HepG2 (cell line): ENCODE results near the gene SPAG7. TPM values are rescaled to one million over a fixed set of nuclear protein-coding genes. Genes with fewer than 3 reads are reported as not detected.

ENCODE experiments used
- CBFB ChIP-seq: sonication (generic); formaldehyde crosslinking; IDR thresholded peaks from 2 replicates; pipeline ENCODE4 v1.4.0; 2020; ENCODE audit warnings: missing genetic modification reagents
- FOXK1 ChIP-seq: sonication (generic); formaldehyde crosslinking; IDR thresholded peaks from 2 replicates; pipeline ENCODE4 v1.4.0; 2020; ENCODE audit warnings: low read depth, missing genetic modification reagents, borderline replicate concordance
- HDAC1 ChIP-seq: sonication (generic); formaldehyde crosslinking; IDR thresholded peaks from 2 replicates; pipeline ENCODE4 v1.5.1; 2020; ENCODE audit warnings: mild to moderate bottlenecking, missing genetic modification reagents
- KLF12 ChIP-seq: sonication (generic); formaldehyde crosslinking; IDR thresholded peaks from 2 replicates; pipeline ENCODE4 v1.4.0; 2020; ENCODE audit warnings: missing genetic modification reagents, borderline replicate concordance
- RFXAP ChIP-seq: sonication (generic); formaldehyde crosslinking; IDR thresholded peaks from 2 replicates; pipeline ENCODE4 v1.4.0; 2020; ENCODE audit warnings: missing genetic modification reagents, borderline replicate concordance
- SETDB1 ChIP-seq: sonication (generic); formaldehyde crosslinking; IDR thresholded peaks from 2 replicates; pipeline ENCODE4 v1.5.1; 2020; ENCODE audit warnings: missing genetic modification reagents, mild to moderate bottlenecking, borderline replicate concordance
- ZNF232 ChIP-seq: sonication (generic); formaldehyde crosslinking; IDR thresholded peaks from 2 replicates; pipeline ENCODE4 v1.4.0; 2020; ENCODE audit warnings: missing genetic modification reagents, borderline replicate concordance
- ZNF749 ChIP-seq: sonication (generic); formaldehyde crosslinking; IDR thresholded peaks from 2 replicates; pipeline ENCODE4 v1.8.0; 2022; ENCODE audit warnings: mild to moderate bottlenecking, missing genetic modification reagents, moderate library complexity, borderline replicate concordance
- polyA plus RNA-seq, 8 experiments: library from polyadenylated mRNA; depleted of rRNA in 3 of 8; stranded (reverse) in 7 of 8; unstranded in 1 of 8; fragments of >200 nt; fragmentation: Illumina TruSeq in 4 of 8; extraction: Trizol in 4 of 8; gene quantifications; 2 replicates each; pipeline versions ENCODE4 v1.2.1 to v1.2.3, GENCODE V29; 2011 to 2016; ENCODE audit warnings: low read depth in 4 of 8, missing spikeins in 1 of 8, mixed read lengths in 1 of 8; ENCODE audit not compliant: insufficient read depth in 1 of 8
- total RNA-seq, 5 experiments: library from RNA; depleted of rRNA; stranded (reverse); fragments of >200 nt; fragmentation: Illumina TruSeq; extraction: Trizol; gene quantifications; 2 replicates each; pipeline ENCODE4 v1.2.3, GENCODE V29; 2016; ENCODE audit warnings: low read depth in 1 of 5
- TF ChIP-seq, protein P1 (sequence below): sonication (generic); formaldehyde crosslinking; IDR thresholded peaks from 2 replicates; pipeline ENCODE4 v1.8.0; 2022; ENCODE audit warnings: mild to moderate bottlenecking, missing genetic modification reagents; ENCODE audit not compliant: insufficient replicate concordance
- TF ChIP-seq, protein P2 (sequence below): sonication (generic); formaldehyde crosslinking; IDR thresholded peaks from 2 replicates; pipeline ENCODE4 v1.4.0; 2020; ENCODE audit warnings: mild to moderate bottlenecking, missing genetic modification reagents
- TF ChIP-seq, protein P3 (sequence below): sonication (generic); formaldehyde crosslinking; IDR thresholded peaks from 2 replicates; pipeline ENCODE4 v1.5.0; 2020; ENCODE audit warnings: mild to moderate bottlenecking, missing genetic modification reagents
- TF ChIP-seq, protein P4 (sequence below): sonication (generic); formaldehyde crosslinking; IDR thresholded peaks from 2 replicates; pipeline ENCODE4 v1.5.0; 2020; ENCODE audit warnings: mild to moderate bottlenecking, missing genetic modification reagents
- TF ChIP-seq, protein P5 (sequence below): sonication (generic); formaldehyde crosslinking; IDR thresholded peaks from 2 replicates; pipeline ENCODE4 v1.8.0; 2022; ENCODE audit warnings: mild to moderate bottlenecking, missing genetic modification reagents
- TF ChIP-seq, protein P6 (sequence below), 2 experiments: sonication (generic) in 1 of 2; formaldehyde crosslinking in 1 of 2; IDR thresholded peaks; 2 replicates each; pipeline versions ENCODE4 v1.4.0 to v1.6.1; 2016 to 2020; ENCODE audit warnings: borderline replicate concordance in 1 of 2, low read depth in 1 of 2, mild to moderate bottlenecking in 1 of 2, missing genetic modification reagents in 1 of 2

SPAG7 gene
- total and polyA plus RNA-seq, 2 of the 13 experiments (the other 11 are each of a cell fraction or from before 2014, with no cell fraction given) = 51.0 to 59.0 TPM

DNA sequence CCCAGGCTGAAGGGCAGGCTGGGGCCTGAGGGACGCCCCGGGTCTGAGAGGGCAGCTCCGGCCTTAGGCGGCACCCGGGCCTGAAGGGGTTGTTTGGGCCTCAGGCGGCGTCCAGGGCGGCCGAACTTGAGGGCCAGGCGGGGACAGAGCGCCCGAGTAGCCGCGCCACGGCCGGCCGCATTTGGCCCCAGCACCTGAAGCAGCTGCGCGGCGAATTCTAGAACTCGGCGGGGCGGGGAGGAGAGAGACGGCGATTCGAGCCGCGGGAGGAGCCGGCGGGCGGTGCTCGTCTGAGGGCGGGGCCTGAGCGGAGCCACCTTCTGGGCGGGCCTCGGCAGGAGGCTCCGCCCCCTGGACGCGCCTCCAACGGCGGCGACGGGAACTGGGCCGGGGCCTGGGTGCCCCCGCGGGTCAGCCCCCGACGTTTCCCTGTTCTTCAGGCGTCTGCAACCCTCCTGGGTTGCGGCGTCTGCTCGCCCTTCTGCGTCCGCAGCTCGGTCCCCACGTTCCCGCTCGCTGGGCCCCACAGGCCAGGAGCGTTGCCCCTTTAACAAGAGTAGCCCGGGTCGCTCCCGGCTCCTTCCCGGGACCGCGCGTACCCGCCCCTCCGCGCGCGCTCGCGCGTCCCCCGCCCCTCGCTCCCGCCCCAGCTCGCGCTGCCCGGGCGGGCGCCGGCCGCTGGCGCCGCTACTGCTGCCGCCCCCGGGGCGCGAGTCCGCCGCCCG, 29.8 kb upstream of the SPAG7 start, which contains the start of the genes INCA1 and KIF1C (continued):
- TF ChIP-seq, protein P1, sequence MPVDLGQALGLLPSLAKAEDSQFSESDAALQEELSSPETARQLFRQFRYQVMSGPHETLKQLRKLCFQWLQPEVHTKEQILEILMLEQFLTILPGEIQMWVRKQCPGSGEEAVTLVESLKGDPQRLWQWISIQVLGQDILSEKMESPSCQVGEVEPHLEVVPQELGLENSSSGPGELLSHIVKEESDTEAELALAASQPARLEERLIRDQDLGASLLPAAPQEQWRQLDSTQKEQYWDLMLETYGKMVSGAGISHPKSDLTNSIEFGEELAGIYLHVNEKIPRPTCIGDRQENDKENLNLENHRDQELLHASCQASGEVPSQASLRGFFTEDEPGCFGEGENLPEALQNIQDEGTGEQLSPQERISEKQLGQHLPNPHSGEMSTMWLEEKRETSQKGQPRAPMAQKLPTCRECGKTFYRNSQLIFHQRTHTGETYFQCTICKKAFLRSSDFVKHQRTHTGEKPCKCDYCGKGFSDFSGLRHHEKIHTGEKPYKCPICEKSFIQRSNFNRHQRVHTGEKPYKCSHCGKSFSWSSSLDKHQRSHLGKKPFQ = peak; percentile 24
- TF ChIP-seq, protein P2, sequence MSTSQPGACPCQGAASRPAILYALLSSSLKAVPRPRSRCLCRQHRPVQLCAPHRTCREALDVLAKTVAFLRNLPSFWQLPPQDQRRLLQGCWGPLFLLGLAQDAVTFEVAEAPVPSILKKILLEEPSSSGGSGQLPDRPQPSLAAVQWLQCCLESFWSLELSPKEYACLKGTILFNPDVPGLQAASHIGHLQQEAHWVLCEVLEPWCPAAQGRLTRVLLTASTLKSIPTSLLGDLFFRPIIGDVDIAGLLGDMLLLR (CRISPR knock-in tag) = peak; percentile 43; the same call in 1 of the 2 replicates
- TF ChIP-seq KLF12 (CRISPR knock-in tag) (no peak; the same call in 1 of the 2 replicates), FOXK1 (CRISPR knock-in tag) (no peak), ZNF749 (CRISPR knock-in tag) (no peak), SETDB1 (no peak), HDAC1 (CRISPR knock-in tag) (peak; percentile 37; the same call in 1 of the 2 replicates), CBFB (no peak), RFXAP (CRISPR knock-in tag) (peak; percentile 70; the same call in 1 of the 2 replicates), ZNF232 (CRISPR knock-in tag) (no peak)
- TF ChIP-seq, protein P3, sequence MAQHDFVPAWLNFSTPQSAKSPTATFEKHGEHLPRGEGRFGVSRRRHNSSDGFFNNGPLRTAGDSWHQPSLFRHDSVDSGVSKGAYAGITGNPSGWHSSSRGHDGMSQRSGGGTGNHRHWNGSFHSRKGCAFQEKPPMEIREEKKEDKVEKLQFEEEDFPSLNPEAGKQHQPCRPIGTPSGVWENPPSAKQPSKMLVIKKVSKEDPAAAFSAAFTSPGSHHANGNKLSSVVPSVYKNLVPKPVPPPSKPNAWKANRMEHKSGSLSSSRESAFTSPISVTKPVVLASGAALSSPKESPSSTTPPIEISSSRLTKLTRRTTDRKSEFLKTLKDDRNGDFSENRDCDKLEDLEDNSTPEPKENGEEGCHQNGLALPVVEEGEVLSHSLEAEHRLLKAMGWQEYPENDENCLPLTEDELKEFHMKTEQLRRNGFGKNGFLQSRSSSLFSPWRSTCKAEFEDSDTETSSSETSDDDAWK = no peak
- TF ChIP-seq, protein P4, sequence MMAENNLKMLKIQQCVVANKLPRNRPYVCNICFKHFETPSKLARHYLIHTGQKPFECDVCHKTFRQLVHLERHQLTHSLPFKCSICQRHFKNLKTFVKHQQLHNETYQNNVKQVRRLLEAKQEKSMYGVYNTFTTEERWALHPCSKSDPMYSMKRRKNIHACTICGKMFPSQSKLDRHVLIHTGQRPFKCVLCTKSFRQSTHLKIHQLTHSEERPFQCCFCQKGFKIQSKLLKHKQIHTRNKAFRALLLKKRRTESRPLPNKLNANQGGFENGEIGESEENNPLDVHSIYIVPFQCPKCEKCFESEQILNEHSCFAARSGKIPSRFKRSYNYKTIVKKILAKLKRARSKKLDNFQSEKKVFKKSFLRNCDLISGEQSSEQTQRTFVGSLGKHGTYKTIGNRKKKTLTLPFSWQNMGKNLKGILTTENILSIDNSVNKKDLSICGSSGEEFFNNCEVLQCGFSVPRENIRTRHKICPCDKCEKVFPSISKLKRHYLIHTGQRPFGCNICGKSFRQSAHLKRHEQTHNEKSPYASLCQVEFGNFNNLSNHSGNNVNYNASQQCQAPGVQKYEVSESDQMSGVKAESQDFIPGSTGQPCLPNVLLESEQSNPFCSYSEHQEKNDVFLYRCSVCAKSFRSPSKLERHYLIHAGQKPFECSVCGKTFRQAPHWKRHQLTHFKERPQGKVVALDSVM (CRISPR knock-in tag) = no peak
- TF ChIP-seq, protein P5, sequence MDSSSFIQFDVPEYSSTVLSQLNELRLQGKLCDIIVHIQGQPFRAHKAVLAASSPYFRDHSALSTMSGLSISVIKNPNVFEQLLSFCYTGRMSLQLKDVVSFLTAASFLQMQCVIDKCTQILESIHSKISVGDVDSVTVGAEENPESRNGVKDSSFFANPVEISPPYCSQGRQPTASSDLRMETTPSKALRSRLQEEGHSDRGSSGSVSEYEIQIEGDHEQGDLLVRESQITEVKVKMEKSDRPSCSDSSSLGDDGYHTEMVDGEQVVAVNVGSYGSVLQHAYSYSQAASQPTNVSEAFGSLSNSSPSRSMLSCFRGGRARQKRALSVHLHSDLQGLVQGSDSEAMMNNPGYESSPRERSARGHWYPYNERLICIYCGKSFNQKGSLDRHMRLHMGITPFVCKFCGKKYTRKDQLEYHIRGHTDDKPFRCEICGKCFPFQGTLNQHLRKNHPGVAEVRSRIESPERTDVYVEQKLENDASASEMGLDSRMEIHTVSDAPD (CRISPR knock-in tag) = no peak
- TF ChIP-seq, protein P6, sequence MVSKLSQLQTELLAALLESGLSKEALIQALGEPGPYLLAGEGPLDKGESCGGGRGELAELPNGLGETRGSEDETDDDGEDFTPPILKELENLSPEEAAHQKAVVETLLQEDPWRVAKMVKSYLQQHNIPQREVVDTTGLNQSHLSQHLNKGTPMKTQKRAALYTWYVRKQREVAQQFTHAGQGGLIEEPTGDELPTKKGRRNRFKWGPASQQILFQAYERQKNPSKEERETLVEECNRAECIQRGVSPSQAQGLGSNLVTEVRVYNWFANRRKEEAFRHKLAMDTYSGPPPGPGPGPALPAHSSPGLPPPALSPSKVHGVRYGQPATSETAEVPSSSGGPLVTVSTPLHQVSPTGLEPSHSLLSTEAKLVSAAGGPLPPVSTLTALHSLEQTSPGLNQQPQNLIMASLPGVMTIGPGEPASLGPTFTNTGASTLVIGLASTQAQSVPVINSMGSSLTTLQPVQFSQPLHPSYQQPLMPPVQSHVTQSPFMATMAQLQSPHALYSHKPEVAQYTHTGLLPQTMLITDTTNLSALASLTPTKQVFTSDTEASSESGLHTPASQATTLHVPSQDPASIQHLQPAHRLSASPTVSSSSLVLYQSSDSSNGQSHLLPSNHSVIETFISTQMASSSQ (IDR thresholded peaks at IDR 0.05; ENCODE audit: low read depth) = no peak
- TF ChIP-seq, protein P6 (CRISPR knock-in tag; IDR thresholded peaks at IDR 0.05; ENCODE audit: borderline replicate concordance) = no peak; the same call in 1 of the 2 replicates
